ENCODE data around the gene NSMF. TPM values are rescaled to one million over a fixed set of nuclear protein-coding genes. Genes with fewer than 3 reads are reported as not detected.

NSMF gene
- total RNA-seq, 2 experiments from 2014 or later, result 104 to 109 TPM

DNA sequence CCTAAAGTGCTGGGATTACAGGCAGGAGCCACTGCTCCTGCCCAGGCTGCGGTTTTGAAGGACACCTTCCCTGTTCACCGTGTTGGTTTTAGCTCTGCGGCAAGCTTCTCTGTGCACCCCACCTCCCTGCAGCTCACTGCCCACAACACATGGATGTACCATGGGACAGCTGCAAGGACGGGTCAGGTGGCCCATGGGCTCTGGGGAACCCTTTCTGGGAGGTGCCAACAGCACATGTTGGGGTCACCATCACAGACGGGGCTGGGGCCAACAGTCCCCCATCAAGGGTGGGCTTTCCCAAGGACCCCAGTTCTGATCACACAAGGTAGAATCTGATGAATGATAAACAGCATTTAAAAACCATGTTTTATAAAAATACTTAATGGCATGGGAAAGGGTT is 43.7 kb downstream of the NSMF start:
- Mint-ChIP-seq H3K36me3 (ENCODE audit: low read depth) (no peaks in the 10 kb centered on the region), H3K9me3 (no peaks in the 10 kb centered on the region), H3K27ac (no peak overlapping the region), H3K4me1 (ENCODE audit: low read depth) (peaks cover 6% of the 10 kb centered on the region), H3K27me3 (no peaks in the 10 kb centered on the region), H3K4me3 (no peak overlapping the region)
- ChIA-PET POLR2A (no interaction called here), CTCF (no interaction called here)
- no peak for DNase-seq
- Histone ChIP-seq H3K4me3 (ENCODE audit: low read length) (no peak overlapping the region), H3K4me1 (ENCODE audit: insufficient read depth, low read length) (peaks cover 16% of the 10 kb centered on the region), H3K9me3 (ENCODE audit: control insufficient read depth in 1 of 2, insufficient read depth in 1 of 2, low read length in 2 of 2) (no peaks in the 10 kb centered on the region), H3K36me3 (ENCODE audit: insufficient read depth, low read length) (no peaks in the 10 kb centered on the region), H3K27ac (ENCODE audit: low read depth in 1 of 2, low read length in 2 of 2) (no peak overlapping the region), H3K27me3 (ENCODE audit: control insufficient read depth in 1 of 2, insufficient read depth in 2 of 2, low read length in 2 of 2) (no peaks in the 10 kb centered on the region)
- no peak for ATAC-seq (ENCODE audit: poor library complexity)
- intact Hi-C loops (cut with DNase I, micrococcal nuclease), result no loop called here
- no peak for TF ChIP-seq CTCF (IDR thresholded peaks at IDR 0.05)

- TF ChIP-seq CTCF (IDR thresholded peaks at IDR 0.05), result no peak
- POLR2A ChIA-PET, result interaction anchor here (0.6 to 1.0 kb wide), 2 partner anchors 10 to 15 kb away, joined by 4 read pairs; partner anchors contain the start of genes EXD3 and NOXA1
- H3K27me3 ChIP-seq (ENCODE audit: control insufficient read depth in 1 of 2, insufficient read depth in 2 of 2, low read length in 2 of 2), result peaks cover 0 to under 1% of the 10 kb centered on the region in 2 experiments
- H3K4me1 ChIP-seq (ENCODE audit: insufficient read depth, low read length), result peaks cover 19% of the 10 kb centered on the region
- Mint-ChIP-seq H3K4me1 (ENCODE audit: low read depth) (peaks cover 6% of the 10 kb centered on the region), H3K27ac (no peak overlapping the region), H3K9me3 (no peaks in the 10 kb centered on the region), H3K4me3 (no peak overlapping the region), H3K36me3 (ENCODE audit: low read depth) (no peaks in the 10 kb centered on the region), H3K27me3 (peaks cover 5% of the 10 kb centered on the region)
- H3K36me3 ChIP-seq (ENCODE audit: insufficient read depth, low read length), result no peaks in the 10 kb centered on the region
- DNase-seq (no peak), ATAC-seq (ENCODE audit: poor library complexity) (no peak)
- no peak overlapping the region for H3K27ac ChIP-seq (ENCODE audit: low read depth in 1 of 2, low read length in 2 of 2)
- intact Hi-C loops (cut with DNase I, micrococcal nuclease), result no loop called here
- CTCF ChIA-PET, result no interaction called here
- no peaks in the 10 kb centered on the region for H3K9me3 ChIP-seq (ENCODE audit: control insufficient read depth in 1 of 2, insufficient read depth in 1 of 2, low read length in 2 of 2)
- H3K4me3 ChIP-seq (ENCODE audit: low read length), result no peak overlapping the region
Measured at GRCh38 chr9:137412431-137412830, 46.7 kb downstream of the NSMF start.

DNA sequence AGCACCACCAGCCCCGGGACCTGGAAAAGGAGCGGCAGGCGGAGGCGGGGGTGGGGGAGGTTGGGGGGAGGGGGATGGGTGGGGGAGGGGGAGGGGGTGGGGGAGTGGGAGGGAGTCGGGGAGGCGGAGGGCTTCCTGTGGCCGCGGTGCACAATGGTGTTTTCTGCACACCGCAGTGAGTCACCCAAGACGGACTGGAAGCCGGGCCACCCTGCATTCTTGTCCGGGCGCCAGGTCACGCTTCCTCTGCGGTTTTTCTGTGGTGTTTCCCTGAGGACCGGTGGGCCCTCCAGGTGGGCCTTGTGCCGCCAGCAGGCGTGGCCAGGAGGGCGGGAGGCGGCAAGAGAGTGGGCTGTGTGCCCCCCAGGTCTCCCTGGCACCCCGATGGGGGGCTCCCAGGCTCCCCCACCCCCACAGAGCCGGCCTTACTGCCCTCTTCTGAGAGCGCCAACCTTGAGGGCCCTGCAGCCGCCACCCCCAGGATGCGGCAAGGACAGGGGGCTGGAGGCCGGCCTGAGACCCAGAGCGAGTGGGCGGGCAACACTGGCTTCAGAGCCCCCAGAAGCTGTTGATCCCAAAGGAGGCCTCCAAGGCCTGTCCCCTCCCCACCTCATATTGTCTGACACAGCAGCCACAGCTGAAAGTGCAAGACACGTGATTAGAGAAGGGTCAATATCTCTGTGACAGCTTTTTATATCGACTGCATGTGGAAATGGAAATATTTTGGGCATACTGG is 47.3 kb downstream of the NSMF start:
- no peak for ATAC-seq (ENCODE audit: poor library complexity)
- TF ChIP-seq CTCF (IDR thresholded peaks at IDR 0.05), result no peak
- Mint-ChIP-seq H3K36me3 (ENCODE audit: low read depth) (no peaks in the 10 kb centered on the region), H3K4me3 (no peak overlapping the region), H3K27me3 (peaks cover 5% of the 10 kb centered on the region), H3K4me1 (ENCODE audit: low read depth) (peaks cover 6% of the 10 kb centered on the region), H3K9me3 (no peaks in the 10 kb centered on the region), H3K27ac (no peak overlapping the region)
- peaks cover 0 to 5% of the 10 kb centered on the region in 2 experiments for H3K27me3 ChIP-seq (ENCODE audit: control insufficient read depth in 1 of 2, insufficient read depth in 2 of 2, low read length in 2 of 2)
- H3K27ac ChIP-seq (ENCODE audit: low read depth in 1 of 2, low read length in 2 of 2), result no peak overlapping the region
- no peaks in the 10 kb centered on the region for H3K36me3 ChIP-seq (ENCODE audit: insufficient read depth, low read length)
- H3K4me3 ChIP-seq (ENCODE audit: low read length), result no peak overlapping the region
- H3K9me3 ChIP-seq (ENCODE audit: control insufficient read depth in 1 of 2, insufficient read depth in 1 of 2, low read length in 2 of 2), result no peaks in the 10 kb centered on the region
- DNase-seq, result peak in 6 of 14 experiments; percentile 23 to 65 (median 44)
- POLR2A ChIA-PET, result interaction anchor here (1.0 kb wide), 1 partner anchor 11 kb away, joined by 4 read pairs; the partner anchor contains the start of genes EXD3 and NOXA1
- intact Hi-C loops (cut with DNase I, micrococcal nuclease), result no loop called here
- H3K4me1 ChIP-seq (ENCODE audit: insufficient read depth, low read length), result peaks cover 24% of the 10 kb centered on the region
- CTCF ChIA-PET, result no interaction called here
